Liver (tissue), 9 donors: Measurements from ENCODE around the gene NUP214. TPM values are rescaled to one million over a fixed set of nuclear protein-coding genes. Genes with fewer than 3 reads are reported as not detected.

ENCODE experiments used
- DNase-seq: peaks from one replicate; pipeline ENCODE4 v3.0.0-alpha.2; 2017; ENCODE audit warnings: low spot score
- H3K27ac ChIP-seq, 2 donors: one replicate each; pipeline ENCODE4 v1.7.0; 2013; ENCODE audit warnings: inconsistent platforms in 2 of 2, low read length in 2 of 2, control low read depth in 1 of 2, low read depth in 1 of 2, mild to moderate bottlenecking in 1 of 2
- H3K27me3 ChIP-seq, 4 donors: one replicate each; pipeline versions ENCODE4 v1.6.1 to v1.7.0; 2013; ENCODE audit warnings: low read length in 3 of 4, inconsistent platforms in 1 of 4, mild to moderate bottlenecking in 1 of 4, moderate library complexity in 1 of 4; ENCODE audit not compliant: control insufficient read depth in 4 of 4, insufficient read depth in 4 of 4
- H3K36me3 ChIP-seq, 4 donors: one replicate each; pipeline versions ENCODE4 v1.6.1 to v1.7.0; 2013; ENCODE audit warnings: low read length in 3 of 4, mild to moderate bottlenecking in 3 of 4, low read depth in 1 of 4, moderate library complexity in 1 of 4; ENCODE audit not compliant: control insufficient read depth in 4 of 4, insufficient read depth in 3 of 4
- H3K4me1 ChIP-seq, 4 donors: one replicate each; pipeline versions ENCODE4 v1.6.1 to v1.7.0; 2013; ENCODE audit warnings: low read length in 3 of 4, mild to moderate bottlenecking in 3 of 4, moderate library complexity in 1 of 4; ENCODE audit not compliant: control insufficient read depth in 4 of 4, insufficient read depth in 4 of 4
- H3K4me3 ChIP-seq, 3 donors: one replicate each; pipeline versions ENCODE4 v1.6.1 to v1.7.0; 2013; ENCODE audit warnings: low read length in 3 of 3, control low read depth in 1 of 3, low read depth in 1 of 3, mild to moderate bottlenecking in 1 of 3
- H3K9ac ChIP-seq, 2 donors: one replicate each; pipeline ENCODE4 v1.7.0; 2013; ENCODE audit warnings: low read length in 2 of 2, mild to moderate bottlenecking in 2 of 2, moderate library complexity in 2 of 2, control low read depth in 1 of 2, low read depth in 1 of 2
- H3K9me3 ChIP-seq, 4 donors: one replicate each; pipeline versions ENCODE4 v1.6.1 to v1.7.0; 2013; ENCODE audit warnings: low read length in 3 of 4; ENCODE audit not compliant: control insufficient read depth in 4 of 4
- EGR1 ChIP-seq, 2 donors: IDR thresholded peaks; 2 replicates each; pipeline ENCODE4 v1.6.1; 2016 to 2018; ENCODE audit warnings: antibody characterized with exemption in 2 of 2, low read depth in 2 of 2
- FOXA1 ChIP-seq: IDR thresholded peaks from 2 replicates; pipeline ENCODE4 v1.6.1; 2016; ENCODE audit warnings: antibody characterized with exemption
- FOXA2 ChIP-seq: IDR thresholded peaks from 2 replicates; pipeline ENCODE4 v1.6.1; 2016; ENCODE audit warnings: antibody characterized with exemption
- GABPA ChIP-seq, 2 donors: IDR thresholded peaks in 1 of 2; conservative IDR thresholded peaks in 1 of 2; 2 replicates each; pipeline ENCODE4 v1.6.1; 2016; ENCODE audit warnings: antibody characterized with exemption in 2 of 2, mild to moderate bottlenecking in 1 of 2, moderate library complexity in 1 of 2
- HNF4A ChIP-seq, 2 donors: conservative IDR thresholded peaks; 2 replicates each; pipeline ENCODE4 v1.6.1; 2016; ENCODE audit warnings: antibody characterized with exemption in 2 of 2, mild to moderate bottlenecking in 2 of 2
- HNF4G ChIP-seq: IDR thresholded peaks from 2 replicates; pipeline ENCODE4 v1.6.1; 2016; ENCODE audit warnings: antibody characterized with exemption
- JUND ChIP-seq, 2 donors: IDR thresholded peaks; 2 replicates each; pipeline ENCODE4 v1.6.1; 2016; ENCODE audit warnings: antibody characterized with exemption in 2 of 2
- NR2F2 ChIP-seq: IDR thresholded peaks from 2 replicates; pipeline ENCODE4 v1.6.1; 2016; ENCODE audit warnings: antibody characterized with exemption
- RAD21 ChIP-seq, 2 donors: IDR thresholded peaks; 2 replicates each; pipeline ENCODE4 v1.6.1; 2016; ENCODE audit warnings: antibody characterized with exemption in 2 of 2, mild to moderate bottlenecking in 2 of 2
- RXRA ChIP-seq, 2 donors: IDR thresholded peaks; 2 replicates each; pipeline ENCODE4 v1.6.1; 2017 to 2018; ENCODE audit warnings: antibody characterized with exemption in 2 of 2, mild to moderate bottlenecking in 1 of 2
- SP1 ChIP-seq: IDR thresholded peaks from 2 replicates; pipeline ENCODE4 v1.6.1; 2018; ENCODE audit warnings: antibody characterized with exemption, mild to moderate bottlenecking
- TAF1 ChIP-seq: conservative IDR thresholded peaks from 2 replicates; pipeline ENCODE4 v1.6.1; 2016; ENCODE audit warnings: antibody characterized with exemption, mild to moderate bottlenecking
- YY1 ChIP-seq: IDR thresholded peaks from 2 replicates; pipeline ENCODE4 v1.6.1; 2016; ENCODE audit warnings: antibody characterized with exemption, mild to moderate bottlenecking
- WGBS: extraction: QIAGEN DNeasy Blood & Tissue Kit; methylation state at CpG from one replicate; pipeline ENCODE4 v1.1.7; 2013; 5-methylcytosine and 5-hydroxymethylcytosine counted together
- polyA plus RNA-seq, 2 donors: library from polyadenylated mRNA; stranded (reverse) in 1 of 2; unstranded in 1 of 2; fragments of 200-250 nt in 1 of 2; fragments of >200 nt in 1 of 2; fragmentation: Nextera tagmentation in 1 of 2; extraction: Ambion mirVana in 1 of 2; gene quantifications; one replicate each; pipeline versions ENCODE4 v1.2.1 to v1.2.3, GENCODE V29; 2013 to 2015
- total RNA-seq, 2 donors: library from RNA; depleted of rRNA; stranded (reverse); fragments of >200 nt; gene quantifications; one replicate each; pipeline ENCODE4 v1.2.3, GENCODE V29; 2014
- TF ChIP-seq, protein P1 (sequence below): IDR thresholded peaks from 2 replicates; pipeline ENCODE4 v1.6.1; 2016; ENCODE audit warnings: antibody characterized with exemption
- TF ChIP-seq, protein P2 (sequence below): IDR thresholded peaks from 2 replicates; pipeline ENCODE4 v1.6.1; 2016; ENCODE audit warnings: antibody characterized with exemption
- TF ChIP-seq, protein P3 (sequence below): fragments of 150-350 bp; IDR thresholded peaks from 2 replicates; pipeline ENCODE4 v1.5.1; 2017; ENCODE audit warnings: improper control_type of control experiment, low read depth, low read length; ENCODE audit not compliant: missing input control
- TF ChIP-seq, protein P4 (sequence below): IDR thresholded peaks from 2 replicates; pipeline ENCODE4 v1.6.1; 2016; ENCODE audit warnings: antibody characterized with exemption, mild to moderate bottlenecking
- TF ChIP-seq, protein P5 (sequence below): IDR thresholded peaks from 2 replicates; pipeline ENCODE4 v1.6.1; 2016; ENCODE audit warnings: antibody characterized with exemption
- donor health status: healthy.
- donor health status: healthy.
- donor health status: healthy.
- donor health status: healthy.
- donor health status: healthy.

Gene NUP214
- total and polyA plus RNA-seq, 4 donors = 8.8 to 19.5 (median 16.5) TPM

DNA sequence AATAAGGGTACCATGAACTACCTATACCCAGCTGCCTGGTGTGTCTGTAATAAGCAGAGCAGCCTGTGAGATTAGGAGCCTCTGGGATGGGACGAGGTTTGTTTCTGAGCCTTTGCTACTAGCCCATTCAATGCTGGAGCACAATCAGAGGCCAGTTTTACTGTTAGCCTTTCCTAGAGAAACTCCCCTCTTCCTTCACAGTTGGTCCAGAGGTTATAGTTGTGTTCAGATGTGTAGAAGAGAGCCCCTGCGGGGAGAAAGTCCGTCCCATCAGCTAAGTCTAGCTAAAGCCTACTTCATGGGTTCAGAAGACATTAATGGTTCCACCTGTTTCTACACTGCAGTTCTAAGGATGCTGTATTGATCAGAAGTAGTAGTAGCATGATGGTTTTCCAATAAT lies 16.8 kb downstream of the NUP214 start:
- Histone ChIP-seq H3K27me3 (no peaks in the 10 kb centered on the region), H3K36me3 (peaks cover 15 to 87% (median 82%) of the 10 kb centered on the region in 4 donors), H3K9me3 (no peaks in the 10 kb centered on the region), H3K9ac (no peak overlapping the region), H3K4me3 (no peak overlapping the region), H3K27ac (no peak overlapping the region), H3K4me1 (no peaks in the 10 kb centered on the region)
- no peak for DNase-seq
- TF ChIP-seq YY1 = no peak
- TF ChIP-seq TAF1 = no peak
- TF ChIP-seq RXRA (IDR thresholded peaks at IDR 0.05) = no peak
- TF ChIP-seq GABPA (IDR thresholded peaks at IDR 0.05 in 1 of 2, conservative IDR thresholded peaks at IDR 0.05 in 1 of 2) = no peak
- TF ChIP-seq, protein P1, sequence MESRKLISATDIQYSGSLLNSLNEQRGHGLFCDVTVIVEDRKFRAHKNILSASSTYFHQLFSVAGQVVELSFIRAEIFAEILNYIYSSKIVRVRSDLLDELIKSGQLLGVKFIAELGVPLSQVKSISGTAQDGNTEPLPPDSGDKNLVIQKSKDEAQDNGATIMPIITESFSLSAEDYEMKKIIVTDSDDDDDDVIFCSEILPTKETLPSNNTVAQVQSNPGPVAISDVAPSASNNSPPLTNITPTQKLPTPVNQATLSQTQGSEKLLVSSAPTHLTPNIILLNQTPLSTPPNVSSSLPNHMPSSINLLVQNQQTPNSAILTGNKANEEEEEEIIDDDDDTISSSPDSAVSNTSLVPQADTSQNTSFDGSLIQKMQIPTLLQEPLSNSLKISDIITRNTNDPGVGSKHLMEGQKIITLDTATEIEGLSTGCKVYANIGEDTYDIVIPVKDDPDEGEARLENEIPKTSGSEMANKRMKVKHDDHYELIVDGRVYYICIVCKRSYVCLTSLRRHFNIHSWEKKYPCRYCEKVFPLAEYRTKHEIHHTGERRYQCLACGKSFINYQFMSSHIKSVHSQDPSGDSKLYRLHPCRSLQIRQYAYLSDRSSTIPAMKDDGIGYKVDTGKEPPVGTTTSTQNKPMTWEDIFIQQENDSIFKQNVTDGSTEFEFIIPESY = no peak
- TF ChIP-seq FOXA1 = no peak
- no peak for TF ChIP-seq HNF4A (conservative IDR thresholded peaks at IDR 0.05)
- TF ChIP-seq, protein P2, sequence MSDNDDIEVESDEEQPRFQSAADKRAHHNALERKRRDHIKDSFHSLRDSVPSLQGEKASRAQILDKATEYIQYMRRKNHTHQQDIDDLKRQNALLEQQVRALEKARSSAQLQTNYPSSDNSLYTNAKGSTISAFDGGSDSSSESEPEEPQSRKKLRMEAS = no peak
- no peak for TF ChIP-seq NR2F2
- TF ChIP-seq, protein P3, sequence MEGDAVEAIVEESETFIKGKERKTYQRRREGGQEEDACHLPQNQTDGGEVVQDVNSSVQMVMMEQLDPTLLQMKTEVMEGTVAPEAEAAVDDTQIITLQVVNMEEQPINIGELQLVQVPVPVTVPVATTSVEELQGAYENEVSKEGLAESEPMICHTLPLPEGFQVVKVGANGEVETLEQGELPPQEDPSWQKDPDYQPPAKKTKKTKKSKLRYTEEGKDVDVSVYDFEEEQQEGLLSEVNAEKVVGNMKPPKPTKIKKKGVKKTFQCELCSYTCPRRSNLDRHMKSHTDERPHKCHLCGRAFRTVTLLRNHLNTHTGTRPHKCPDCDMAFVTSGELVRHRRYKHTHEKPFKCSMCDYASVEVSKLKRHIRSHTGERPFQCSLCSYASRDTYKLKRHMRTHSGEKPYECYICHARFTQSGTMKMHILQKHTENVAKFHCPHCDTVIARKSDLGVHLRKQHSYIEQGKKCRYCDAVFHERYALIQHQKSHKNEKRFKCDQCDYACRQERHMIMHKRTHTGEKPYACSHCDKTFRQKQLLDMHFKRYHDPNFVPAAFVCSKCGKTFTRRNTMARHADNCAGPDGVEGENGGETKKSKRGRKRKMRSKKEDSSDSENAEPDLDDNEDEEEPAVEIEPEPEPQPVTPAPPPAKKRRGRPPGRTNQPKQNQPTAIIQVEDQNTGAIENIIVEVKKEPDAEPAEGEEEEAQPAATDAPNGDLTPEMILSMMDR = no peak
- TF ChIP-seq, protein P4, sequence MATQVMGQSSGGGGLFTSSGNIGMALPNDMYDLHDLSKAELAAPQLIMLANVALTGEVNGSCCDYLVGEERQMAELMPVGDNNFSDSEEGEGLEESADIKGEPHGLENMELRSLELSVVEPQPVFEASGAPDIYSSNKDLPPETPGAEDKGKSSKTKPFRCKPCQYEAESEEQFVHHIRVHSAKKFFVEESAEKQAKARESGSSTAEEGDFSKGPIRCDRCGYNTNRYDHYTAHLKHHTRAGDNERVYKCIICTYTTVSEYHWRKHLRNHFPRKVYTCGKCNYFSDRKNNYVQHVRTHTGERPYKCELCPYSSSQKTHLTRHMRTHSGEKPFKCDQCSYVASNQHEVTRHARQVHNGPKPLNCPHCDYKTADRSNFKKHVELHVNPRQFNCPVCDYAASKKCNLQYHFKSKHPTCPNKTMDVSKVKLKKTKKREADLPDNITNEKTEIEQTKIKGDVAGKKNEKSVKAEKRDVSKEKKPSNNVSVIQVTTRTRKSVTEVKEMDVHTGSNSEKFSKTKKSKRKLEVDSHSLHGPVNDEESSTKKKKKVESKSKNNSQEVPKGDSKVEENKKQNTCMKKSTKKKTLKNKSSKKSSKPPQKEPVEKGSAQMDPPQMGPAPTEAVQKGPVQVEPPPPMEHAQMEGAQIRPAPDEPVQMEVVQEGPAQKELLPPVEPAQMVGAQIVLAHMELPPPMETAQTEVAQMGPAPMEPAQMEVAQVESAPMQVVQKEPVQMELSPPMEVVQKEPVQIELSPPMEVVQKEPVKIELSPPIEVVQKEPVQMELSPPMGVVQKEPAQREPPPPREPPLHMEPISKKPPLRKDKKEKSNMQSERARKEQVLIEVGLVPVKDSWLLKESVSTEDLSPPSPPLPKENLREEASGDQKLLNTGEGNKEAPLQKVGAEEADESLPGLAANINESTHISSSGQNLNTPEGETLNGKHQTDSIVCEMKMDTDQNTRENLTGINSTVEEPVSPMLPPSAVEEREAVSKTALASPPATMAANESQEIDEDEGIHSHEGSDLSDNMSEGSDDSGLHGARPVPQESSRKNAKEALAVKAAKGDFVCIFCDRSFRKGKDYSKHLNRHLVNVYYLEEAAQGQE = no peak
- no peak for TF ChIP-seq FOXA2
- no peak for TF ChIP-seq HNF4G
- no peak for TF ChIP-seq RAD21 (IDR thresholded peaks at IDR 0.05)
- TF ChIP-seq JUND (IDR thresholded peaks at IDR 0.05) = no peak
- TF ChIP-seq, protein P5, sequence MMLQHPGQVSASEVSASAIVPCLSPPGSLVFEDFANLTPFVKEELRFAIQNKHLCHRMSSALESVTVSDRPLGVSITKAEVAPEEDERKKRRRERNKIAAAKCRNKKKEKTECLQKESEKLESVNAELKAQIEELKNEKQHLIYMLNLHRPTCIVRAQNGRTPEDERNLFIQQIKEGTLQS = no peak
- TF ChIP-seq SP1 = no peak
- WGBS = 96% methylated on average over 3 of the region's 3 CpGs

DNA sequence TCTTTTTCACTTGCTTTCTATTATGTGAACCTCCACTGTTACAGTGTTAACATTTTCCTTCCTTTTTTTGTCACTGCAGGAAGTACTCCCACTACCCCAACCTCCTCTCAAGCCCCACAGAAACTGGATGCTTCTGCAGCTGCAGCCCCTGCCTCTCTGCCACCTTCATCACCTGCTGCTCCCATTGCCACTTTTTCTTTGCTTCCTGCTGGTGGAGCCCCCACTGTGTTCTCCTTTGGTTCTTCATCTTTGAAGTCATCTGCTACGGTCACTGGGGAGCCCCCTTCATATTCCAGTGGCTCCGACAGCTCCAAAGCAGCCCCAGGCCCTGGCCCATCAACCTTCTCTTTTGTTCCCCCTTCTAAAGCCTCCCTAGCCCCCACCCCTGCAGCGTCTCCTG lies 18.8 kb downstream of the NUP214 start:
- H3K4me1 ChIP-seq = no peaks in the 10 kb centered on the region
- no peak overlapping the region for H3K27ac ChIP-seq
- H3K9me3 ChIP-seq = no peaks in the 10 kb centered on the region
- no peak overlapping the region for H3K9ac ChIP-seq
- 94% methylated on average over 3 of the region's 3 CpGs for WGBS
- H3K36me3 ChIP-seq = peaks cover 16 to 92% (median 88%) of the 10 kb centered on the region in 4 donors
- TF ChIP-seq HNF4A (conservative IDR thresholded peaks at IDR 0.05) (no peak), RXRA (IDR thresholded peaks at IDR 0.05) (no peak), NR2F2 (no peak), FOXA2 (no peak), RAD21 (IDR thresholded peaks at IDR 0.05) (no peak), SP1 (no peak), EGR1 (IDR thresholded peaks at IDR 0.05; ENCODE audit: low read depth in 2 of 2) (no peak), FOXA1 (no peak), TAF1 (no peak), YY1 (no peak)
- TF ChIP-seq, protein P1 = no peak
- TF ChIP-seq, protein P5 = no peak
- TF ChIP-seq, protein P3 = no peak
- no peak for DNase-seq
- no peaks in the 10 kb centered on the region for H3K27me3 ChIP-seq
- no peak overlapping the region for H3K4me3 ChIP-seq
